ENCODE results near the gene RIOK1.

DNA sequence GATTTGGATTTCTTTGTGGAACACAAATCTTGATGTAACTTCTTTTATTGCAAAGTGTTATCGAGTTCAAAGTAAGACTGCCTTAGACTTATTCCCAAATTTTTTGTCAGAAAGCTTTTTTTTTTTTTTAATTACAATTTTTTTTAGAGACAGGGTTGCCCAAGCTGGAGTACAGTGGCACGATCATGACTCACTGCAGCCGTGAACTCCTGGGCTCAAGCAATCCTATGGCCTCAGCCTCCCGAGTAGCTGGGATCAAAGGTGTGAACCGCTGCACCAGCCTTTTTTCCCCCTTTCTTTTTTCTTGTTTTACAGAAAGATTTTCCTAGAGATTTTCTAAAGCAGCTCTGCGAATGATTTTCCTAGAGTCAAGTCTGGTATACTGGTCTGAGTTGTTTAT, 2.8 kb downstream of the RIOK1 start:
- no peak for TF ChIP-seq RFX5 (IDR thresholded peaks at IDR 0.05; ENCODE audit: low read depth, low read length)
- no peak for TF ChIP-seq DPF2 (CRISPR knock-in tag; IDR thresholded peaks at IDR 0.05; ENCODE audit: borderline replicate concordance, low read depth)
- no peak for TF ChIP-seq POLR2A (IDR thresholded peaks at IDR 0.05; ENCODE audit: insufficient read depth in 1 of 2, low read depth in 2 of 2, low read length in 2 of 2)
- no peak for TF ChIP-seq ZNF383 (CRISPR knock-in tag; IDR thresholded peaks at IDR 0.05; ENCODE audit: borderline replicate concordance)
- TF ChIP-seq EP300 (IDR thresholded peaks at IDR 0.05; ENCODE audit: low read depth in 2 of 2, low read length in 2 of 2), result no peak
- no peak for TF ChIP-seq EP300 (CRISPR knock-in tag; IDR thresholded peaks at IDR 0.05; ENCODE audit: borderline replicate concordance)
- no peak for TF ChIP-seq CREB1 (IDR thresholded peaks at IDR 0.05)
- TF ChIP-seq CREB1 (CRISPR knock-in tag; IDR thresholded peaks at IDR 0.05), result no peak
- TF ChIP-seq, protein P1, sequence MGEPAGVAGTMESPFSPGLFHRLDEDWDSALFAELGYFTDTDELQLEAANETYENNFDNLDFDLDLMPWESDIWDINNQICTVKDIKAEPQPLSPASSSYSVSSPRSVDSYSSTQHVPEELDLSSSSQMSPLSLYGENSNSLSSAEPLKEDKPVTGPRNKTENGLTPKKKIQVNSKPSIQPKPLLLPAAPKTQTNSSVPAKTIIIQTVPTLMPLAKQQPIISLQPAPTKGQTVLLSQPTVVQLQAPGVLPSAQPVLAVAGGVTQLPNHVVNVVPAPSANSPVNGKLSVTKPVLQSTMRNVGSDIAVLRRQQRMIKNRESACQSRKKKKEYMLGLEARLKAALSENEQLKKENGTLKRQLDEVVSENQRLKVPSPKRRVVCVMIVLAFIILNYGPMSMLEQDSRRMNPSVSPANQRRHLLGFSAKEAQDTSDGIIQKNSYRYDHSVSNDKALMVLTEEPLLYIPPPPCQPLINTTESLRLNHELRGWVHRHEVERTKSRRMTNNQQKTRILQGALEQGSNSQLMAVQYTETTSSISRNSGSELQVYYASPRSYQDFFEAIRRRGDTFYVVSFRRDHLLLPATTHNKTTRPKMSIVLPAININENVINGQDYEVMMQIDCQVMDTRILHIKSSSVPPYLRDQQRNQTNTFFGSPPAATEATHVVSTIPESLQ (CRISPR knock-in tag; conservative IDR thresholded peaks at IDR 0.05), result no peak

Measured in HepG2 (cell line).